Measurements from ENCODE around the gene GID8. TPM values are rescaled to one million over a fixed set of nuclear protein-coding genes. Genes with fewer than 3 reads are reported as not detected.

The GID8 gene
- total and polyA plus RNA-seq, 2 donors = 21.4 to 32.0 TPM

DNA sequence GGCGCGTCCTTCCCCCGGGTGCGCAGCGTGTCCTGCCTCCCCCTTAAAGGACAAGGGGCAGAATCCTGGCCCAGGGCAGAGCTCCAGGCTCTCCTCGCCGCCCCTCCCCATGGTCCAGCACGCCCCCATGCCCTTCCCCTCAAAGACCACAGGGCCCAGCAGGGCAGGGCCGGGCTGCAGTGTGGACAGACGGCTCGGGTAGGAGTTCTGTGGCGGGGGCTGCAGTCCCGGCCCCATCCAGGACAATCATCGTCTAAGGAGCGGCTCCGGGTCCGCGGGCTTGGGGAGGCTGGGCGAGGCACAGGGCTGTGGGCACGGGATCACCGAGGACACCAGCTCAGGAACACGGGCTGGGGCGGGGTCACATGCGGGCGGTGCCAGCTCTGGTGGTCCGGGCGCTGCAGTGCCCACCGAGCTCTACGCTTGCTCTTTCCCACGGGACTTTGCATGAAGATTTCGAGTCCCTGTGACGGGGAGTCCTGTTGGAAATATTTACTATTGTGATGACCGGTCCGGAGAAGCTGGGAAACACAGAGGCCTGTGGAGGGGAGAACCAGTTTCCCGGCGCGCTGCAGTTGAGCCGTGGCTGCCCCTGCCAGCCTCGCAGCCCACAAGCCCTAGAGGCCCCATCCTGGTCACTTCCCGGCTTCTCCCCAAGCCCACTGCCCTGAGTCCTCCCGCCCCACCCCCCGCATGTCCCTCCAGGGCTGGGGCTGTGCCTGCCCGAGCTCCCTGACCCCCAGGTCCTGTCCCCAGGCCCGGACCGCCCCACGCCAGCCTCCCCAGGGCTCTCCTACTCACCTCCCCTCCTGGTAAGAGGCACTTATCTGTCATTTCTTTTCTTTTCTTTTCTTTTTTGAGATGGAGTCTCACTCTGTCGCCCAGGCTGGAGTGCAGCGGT is 35.1 kb downstream of the GID8 start:
- WGBS = 14% methylated on average over 48 of the region's 48 CpGs
- no peak for DNase-seq (ENCODE audit: extremely low spot score)
- no peaks in the 10 kb centered on the region for H3K4me1 ChIP-seq (ENCODE audit: insufficient read depth)
- no peaks in the 10 kb centered on the region for H3K36me3 ChIP-seq (ENCODE audit: insufficient read depth)
- H3K4me3 ChIP-seq (ENCODE audit: low read depth, low read length) = no peak overlapping the region
- no peak overlapping the region for H3K27ac ChIP-seq (ENCODE audit: low read depth)

DNA sequence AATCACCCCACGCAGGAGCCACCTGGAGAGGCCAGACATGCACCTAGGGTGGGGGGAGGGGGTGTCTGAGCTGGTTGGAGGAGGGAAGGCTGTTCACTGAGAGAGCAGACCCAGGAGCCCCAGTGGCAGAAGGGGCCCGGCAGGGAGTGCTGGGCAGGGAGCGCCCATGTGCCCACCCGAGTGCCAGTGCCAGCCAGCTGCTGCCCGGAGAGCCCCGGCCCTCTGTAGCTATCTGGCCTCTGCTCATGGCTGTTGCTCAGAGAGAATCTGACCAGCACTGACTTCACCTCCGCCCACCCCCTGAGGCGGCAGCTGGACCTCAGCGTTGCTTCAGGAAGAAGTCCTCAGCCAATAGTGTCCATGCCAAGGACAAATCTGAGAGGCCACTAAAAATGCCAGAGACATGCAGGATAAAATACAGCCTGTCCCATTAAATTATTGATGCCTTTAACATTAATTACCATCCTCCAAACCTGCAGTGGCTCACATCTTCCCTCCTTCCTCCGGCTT is 37.4 kb downstream of the GID8 start:
- Histone ChIP-seq H3K4me1 (ENCODE audit: insufficient read depth) (no peaks in the 10 kb centered on the region), H3K36me3 (ENCODE audit: insufficient read depth) (no peaks in the 10 kb centered on the region), H3K27ac (ENCODE audit: low read depth) (no peak overlapping the region), H3K4me3 (ENCODE audit: low read depth, low read length) (no peak overlapping the region)
- WGBS = 51% methylated on average over 10 of the region's 10 CpGs
- DNase-seq (ENCODE audit: extremely low spot score) = no peak

DNA sequence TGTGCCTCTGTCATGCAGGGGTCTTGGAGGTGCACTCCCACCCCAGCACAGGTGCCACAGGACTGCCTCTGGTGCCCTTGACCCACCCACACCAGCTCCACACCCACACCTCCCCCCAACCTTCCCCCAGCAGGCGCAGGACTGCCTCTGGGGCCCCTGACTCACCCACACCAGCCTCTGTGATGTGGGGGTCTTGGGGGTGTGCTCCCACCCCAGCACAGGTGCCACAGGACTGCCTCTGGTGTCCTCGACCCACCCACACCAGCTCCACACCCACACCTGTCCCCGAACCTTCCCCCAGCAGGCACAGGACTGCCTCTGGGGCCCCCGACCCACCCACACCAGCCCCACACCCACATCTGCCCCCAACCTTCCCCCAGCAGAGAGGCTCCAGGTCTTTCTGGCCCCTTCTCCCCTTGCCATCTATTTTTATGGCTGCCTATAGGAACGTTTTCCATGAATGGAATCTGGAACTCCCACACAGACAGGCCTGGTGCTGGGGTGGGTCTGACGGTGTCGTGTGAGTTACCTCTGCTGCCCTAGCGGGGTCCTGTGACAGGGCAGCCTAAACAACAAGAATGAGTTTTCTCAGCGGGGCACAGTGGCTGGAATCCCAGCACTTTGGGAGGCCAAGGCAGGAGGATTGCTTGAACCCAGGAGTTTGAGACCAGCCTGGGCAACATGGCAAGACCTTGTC is 38.0 kb downstream of the GID8 start:
- no peak for DNase-seq (ENCODE audit: extremely low spot score)
- Histone ChIP-seq H3K27ac (ENCODE audit: low read depth) (no peak overlapping the region), H3K4me1 (ENCODE audit: insufficient read depth) (no peaks in the 10 kb centered on the region), H3K4me3 (ENCODE audit: low read depth, low read length) (no peak overlapping the region), H3K36me3 (ENCODE audit: insufficient read depth) (no peaks in the 10 kb centered on the region)
- WGBS = 50% methylated on average over 9 of the region's 9 CpGs

DNA sequence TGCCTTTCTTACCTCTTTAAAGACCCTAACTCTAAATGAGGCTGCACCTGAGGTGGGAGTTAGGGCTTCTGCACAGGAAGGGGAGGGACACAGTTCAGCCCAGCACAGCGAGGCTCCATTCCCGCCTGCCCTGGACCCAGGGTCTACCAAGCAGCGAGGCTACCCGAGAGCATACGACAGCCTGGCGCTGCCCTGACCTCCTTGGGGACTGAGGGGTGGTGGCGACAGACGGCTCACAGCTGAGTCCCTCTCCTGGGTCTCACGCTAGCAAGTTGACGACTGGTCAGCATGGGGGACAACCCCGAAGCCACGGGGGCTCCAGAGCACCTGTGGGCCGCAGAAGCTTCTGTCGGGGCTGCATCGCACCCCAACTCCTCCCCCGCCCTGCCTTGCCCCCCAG is 38.9 kb downstream of the GID8 start:
- 77% methylated on average over 16 of the region's 16 CpGs for WGBS
- H3K4me3 ChIP-seq (ENCODE audit: low read depth, low read length) = no peak overlapping the region
- H3K4me1 ChIP-seq (ENCODE audit: insufficient read depth) = no peaks in the 10 kb centered on the region
- no peak for DNase-seq (ENCODE audit: extremely low spot score)
- no peaks in the 10 kb centered on the region for H3K36me3 ChIP-seq (ENCODE audit: insufficient read depth)
- H3K27ac ChIP-seq (ENCODE audit: low read depth) = no peak overlapping the region

DNA sequence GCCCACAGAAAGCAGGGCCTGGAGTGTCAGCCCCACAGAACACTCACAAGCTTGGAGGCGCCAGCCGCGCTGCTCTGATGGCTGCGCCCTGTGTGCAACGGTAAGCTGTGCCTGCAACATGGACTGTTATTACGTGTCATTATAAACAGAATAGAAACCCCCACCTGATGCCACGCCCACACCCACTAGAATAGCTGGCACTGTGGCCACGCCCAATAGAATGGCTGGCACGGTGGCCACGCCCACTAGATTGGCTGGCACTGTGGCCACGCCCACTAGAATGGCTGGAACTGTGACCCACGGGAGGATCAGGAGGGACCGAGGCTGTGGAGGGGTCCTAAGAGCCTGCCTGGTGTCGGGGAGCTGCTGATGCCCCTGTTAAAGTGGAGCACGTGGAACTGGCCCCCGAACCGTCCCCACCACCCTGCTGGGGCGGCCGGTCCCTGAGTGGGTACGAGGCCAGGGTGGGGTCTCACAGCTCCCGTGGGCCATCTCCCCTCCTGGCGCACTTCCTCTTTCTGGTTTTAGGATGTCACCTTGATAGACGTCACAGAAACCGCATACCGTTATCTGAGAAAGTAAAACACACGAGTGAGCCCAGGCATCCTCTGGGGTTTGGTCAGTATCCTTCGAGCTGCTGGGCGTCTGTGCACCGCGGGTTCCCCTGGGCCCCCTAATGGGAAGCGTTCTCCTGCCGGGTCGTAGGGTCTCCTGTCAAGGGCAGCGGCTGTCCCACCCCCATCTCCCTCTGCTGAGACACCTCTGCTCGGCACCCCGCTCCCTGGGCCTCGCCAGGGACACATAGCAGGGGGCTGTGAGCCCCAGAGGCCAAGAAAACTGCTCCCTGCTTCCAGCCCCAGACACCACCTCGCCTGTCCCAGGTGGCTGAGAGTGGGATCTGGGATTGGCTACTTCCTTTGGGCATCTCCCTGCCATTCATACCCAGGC is 39.9 kb downstream of the GID8 start:
- H3K27ac ChIP-seq (ENCODE audit: low read depth) = no peak overlapping the region
- H3K36me3 ChIP-seq (ENCODE audit: insufficient read depth) = no peaks in the 10 kb centered on the region
- 63% methylated on average over 38 of the region's 38 CpGs for WGBS
- no peak for DNase-seq (ENCODE audit: extremely low spot score)
- no peak overlapping the region for H3K4me3 ChIP-seq (ENCODE audit: low read depth, low read length)
- H3K4me1 ChIP-seq (ENCODE audit: insufficient read depth) = no peaks in the 10 kb centered on the region

DNA sequence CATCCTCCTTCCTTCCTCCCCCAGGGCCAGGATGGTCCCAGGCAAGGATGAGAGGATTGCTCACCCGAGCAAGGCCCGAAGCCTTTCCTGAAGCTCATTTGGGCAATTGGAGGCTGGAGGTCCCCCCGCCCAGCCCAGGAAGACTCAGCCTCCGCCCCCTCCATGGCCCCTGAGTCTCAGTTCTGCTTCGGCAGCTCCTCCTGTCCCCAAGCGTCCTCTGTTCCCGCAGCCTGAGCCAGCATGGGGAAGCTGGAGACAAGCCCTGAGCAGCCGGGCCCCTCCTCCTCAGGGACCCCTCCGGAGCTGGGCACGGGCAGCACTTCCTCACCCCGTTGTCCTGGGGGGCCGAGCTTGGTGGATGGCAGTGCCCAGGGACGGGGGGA is 40.6 kb downstream of the GID8 start:
- no peak overlapping the region for H3K4me3 ChIP-seq (ENCODE audit: low read depth, low read length)
- DNase-seq (ENCODE audit: extremely low spot score) = no peak
- H3K36me3 ChIP-seq (ENCODE audit: insufficient read depth) = no peaks in the 10 kb centered on the region
- 52% methylated on average over 13 of the region's 13 CpGs for WGBS
- H3K4me1 ChIP-seq (ENCODE audit: insufficient read depth) = no peaks in the 10 kb centered on the region
- H3K27ac ChIP-seq (ENCODE audit: low read depth) = no peak overlapping the region

DNA sequence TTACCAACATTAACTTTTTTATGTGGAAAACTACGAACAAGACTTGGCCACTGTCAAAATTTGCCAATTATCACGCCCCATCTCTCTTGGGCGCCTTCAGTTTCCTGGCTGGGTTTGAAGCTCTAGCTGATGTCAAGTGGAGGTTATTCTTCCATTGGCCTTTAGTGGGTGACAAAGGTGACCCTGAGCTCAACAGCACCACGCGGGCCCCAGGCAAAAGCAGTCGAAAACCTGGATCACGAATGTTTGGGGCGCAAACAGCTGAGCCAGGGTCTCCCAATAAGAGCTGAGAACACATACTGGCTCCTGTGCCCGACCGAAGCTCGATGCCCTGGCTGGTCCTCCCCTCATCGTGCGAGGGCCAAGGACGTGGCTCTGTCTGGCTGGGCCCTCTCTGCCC is 41.4 kb downstream of the GID8 start:
- Histone ChIP-seq H3K4me3 (ENCODE audit: low read depth, low read length) (no peak overlapping the region), H3K36me3 (ENCODE audit: insufficient read depth) (no peaks in the 10 kb centered on the region), H3K27ac (ENCODE audit: low read depth) (no peak overlapping the region), H3K4me1 (ENCODE audit: insufficient read depth) (no peaks in the 10 kb centered on the region)
- no peak for DNase-seq (ENCODE audit: extremely low spot score)
- WGBS = 81% methylated on average over 14 of the region's 14 CpGs

DNA sequence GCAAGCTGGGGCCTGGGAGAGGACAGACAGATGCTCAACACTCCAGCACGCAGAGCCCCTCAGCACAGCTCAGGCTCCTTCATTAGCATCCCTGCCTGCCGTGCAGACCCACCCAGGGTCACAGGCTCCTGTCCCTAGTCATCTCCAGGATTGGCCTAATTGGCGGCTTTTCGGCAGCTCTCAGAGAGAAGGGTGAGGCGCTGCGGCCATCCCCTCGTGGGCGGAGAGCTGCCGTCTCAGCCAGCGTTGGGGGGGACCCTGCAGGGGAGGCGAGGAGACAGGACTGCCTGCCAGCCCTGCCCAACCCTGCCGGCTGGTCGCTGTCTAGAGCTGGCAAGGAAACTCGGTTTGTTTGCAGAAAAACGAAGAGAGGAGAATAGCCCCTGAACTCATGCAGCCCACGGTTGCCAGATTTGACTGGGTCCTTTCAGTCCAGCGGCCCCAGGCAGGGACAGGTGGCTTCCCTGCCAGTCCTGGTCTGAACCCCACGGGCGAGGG is 42.0 kb downstream of the GID8 start:
- Histone ChIP-seq H3K27ac (ENCODE audit: low read depth) (no peak overlapping the region), H3K36me3 (ENCODE audit: insufficient read depth) (no peaks in the 10 kb centered on the region), H3K4me1 (ENCODE audit: insufficient read depth) (no peaks in the 10 kb centered on the region), H3K4me3 (ENCODE audit: low read depth, low read length) (no peak overlapping the region)
- 11% methylated on average over 19 of the region's 19 CpGs for WGBS
- DNase-seq (ENCODE audit: extremely low spot score) = no peak

DNA sequence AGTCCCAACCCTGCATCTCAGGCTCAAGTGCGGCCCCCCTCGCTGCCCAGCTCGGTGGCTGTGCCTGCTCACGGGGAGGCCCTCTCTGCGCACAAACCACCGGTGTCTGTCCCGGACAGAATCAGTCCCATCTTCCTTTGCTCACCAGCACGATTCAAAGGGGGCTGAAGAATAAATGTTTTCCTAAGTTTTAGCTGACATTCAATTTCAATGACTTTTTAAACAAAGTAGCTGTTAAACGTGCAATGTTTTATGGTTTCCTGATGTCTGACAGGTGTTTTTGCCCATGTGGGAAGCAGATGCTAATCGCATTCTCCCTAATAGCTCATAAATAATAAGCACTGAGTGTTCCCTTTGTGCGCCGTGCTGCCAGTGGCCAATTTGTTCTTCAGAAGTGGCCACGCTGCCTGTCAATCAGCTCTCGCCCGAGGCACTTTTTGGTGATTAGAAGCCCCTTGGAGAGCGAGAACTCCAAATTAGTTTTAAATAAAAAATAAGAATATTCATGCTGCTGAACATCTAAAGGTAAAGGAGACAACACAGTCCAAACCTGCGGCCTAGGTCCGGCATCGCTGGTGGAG is 42.5 kb downstream of the GID8 start:
- WGBS = 40% methylated on average over 19 of the region's 19 CpGs
- Histone ChIP-seq H3K4me3 (ENCODE audit: low read depth, low read length) (no peak overlapping the region), H3K36me3 (ENCODE audit: insufficient read depth) (no peaks in the 10 kb centered on the region), H3K4me1 (ENCODE audit: insufficient read depth) (no peaks in the 10 kb centered on the region), H3K27ac (ENCODE audit: low read depth) (no peak overlapping the region)
- no peak for DNase-seq (ENCODE audit: extremely low spot score)

DNA sequence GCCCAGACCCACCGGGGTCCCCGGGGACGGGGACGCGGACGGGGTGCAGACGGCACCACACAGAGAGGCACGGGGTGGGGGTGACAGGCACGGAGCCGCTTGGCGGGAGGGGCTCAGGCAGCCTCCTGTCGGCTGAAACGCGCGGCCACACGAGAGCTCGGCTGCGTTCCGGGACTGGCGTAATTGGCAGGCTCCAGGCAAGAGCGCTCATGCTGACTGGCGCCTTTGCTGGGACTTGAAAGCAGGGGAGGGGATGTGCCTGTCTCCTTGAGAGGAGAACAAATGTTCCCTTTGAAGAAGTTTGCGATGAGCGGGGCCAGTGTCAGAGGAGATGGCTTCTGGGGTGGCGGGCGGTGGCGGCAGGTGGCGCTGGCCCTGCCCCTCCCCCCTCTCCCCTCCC is 43.0 kb downstream of the GID8 start:
- H3K27ac ChIP-seq (ENCODE audit: low read depth) = no peak overlapping the region
- no peaks in the 10 kb centered on the region for H3K36me3 ChIP-seq (ENCODE audit: insufficient read depth)
- no peak overlapping the region for H3K4me3 ChIP-seq (ENCODE audit: low read depth, low read length)
- H3K4me1 ChIP-seq (ENCODE audit: insufficient read depth) = no peaks in the 10 kb centered on the region
- no peak for DNase-seq (ENCODE audit: extremely low spot score)
- WGBS = 27% methylated on average over 28 of the region's 28 CpGs

DNA sequence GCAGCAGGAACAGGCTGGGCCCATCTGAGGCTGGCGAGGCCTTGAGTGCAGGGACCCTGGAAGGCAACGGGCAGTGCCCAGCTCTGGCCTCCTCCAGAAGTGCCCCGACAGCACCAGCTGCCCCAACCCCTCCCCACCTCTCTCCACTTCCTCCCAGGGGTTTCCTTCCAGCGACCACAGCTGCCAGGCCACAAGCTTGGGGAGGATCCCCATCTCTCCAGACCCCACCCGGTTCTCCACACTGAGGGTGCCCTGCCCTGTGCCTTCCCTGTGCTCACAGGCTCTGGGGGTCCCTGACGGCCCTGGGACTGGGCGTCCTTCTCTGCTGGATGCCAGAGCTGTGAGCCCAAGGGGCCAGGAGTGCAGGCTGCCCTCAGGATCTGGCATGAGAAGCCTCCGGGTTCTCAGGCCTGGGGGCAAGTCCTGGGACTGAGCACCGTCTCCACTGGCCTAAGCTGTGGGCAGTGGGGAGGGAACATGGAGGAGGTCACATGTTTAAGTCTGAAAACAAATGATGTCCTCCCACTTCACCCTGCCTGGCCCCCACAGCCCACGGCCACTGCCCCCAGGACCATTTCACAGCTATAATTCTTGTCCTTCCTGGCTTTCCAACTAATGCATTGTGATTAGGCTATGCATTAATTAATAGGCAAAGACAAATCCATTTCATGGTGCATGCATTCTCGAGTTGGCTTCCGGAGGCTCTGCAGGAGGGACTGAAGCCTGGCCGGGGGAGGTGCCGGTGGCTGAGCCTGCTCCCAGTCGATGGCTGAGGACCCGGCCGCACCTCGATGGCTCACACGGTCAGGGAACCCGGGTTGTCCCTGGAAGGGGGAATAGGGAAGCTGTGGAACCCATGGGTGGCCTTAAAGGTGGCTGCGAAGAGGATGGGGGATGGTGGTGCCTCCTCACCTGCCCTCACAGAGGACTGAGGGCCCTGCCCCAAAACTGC is 44.5 kb downstream of the GID8 start:
- 65% methylated on average over 20 of the region's 21 CpGs for WGBS
- no peak overlapping the region for H3K27ac ChIP-seq (ENCODE audit: low read depth)
- no peaks in the 10 kb centered on the region for H3K36me3 ChIP-seq (ENCODE audit: insufficient read depth)
- H3K4me3 ChIP-seq (ENCODE audit: low read depth, low read length) = no peak overlapping the region
- DNase-seq (ENCODE audit: extremely low spot score) = no peak
- H3K4me1 ChIP-seq (ENCODE audit: insufficient read depth) = no peaks in the 10 kb centered on the region

DNA sequence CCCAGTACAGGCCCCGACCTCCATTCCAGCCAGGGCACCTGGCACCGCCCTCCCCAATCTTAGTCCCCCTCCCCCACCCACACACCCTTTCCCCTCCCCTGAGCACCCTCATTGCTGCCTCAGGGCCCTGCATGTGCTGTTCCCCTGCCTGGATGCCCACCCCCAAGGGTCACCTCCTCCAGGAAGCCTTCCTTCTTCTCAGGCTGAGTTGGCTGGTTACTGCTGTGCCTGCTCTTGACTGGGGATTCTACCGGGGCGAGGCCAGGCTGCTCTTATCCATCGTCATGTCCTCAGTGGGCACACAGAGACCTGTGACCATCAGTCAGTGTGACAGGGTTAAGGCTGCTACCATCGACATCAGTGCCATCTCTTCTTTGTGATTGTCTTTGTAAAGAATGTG is 45.3 kb downstream of the GID8 start:
- Histone ChIP-seq H3K4me3 (ENCODE audit: low read depth, low read length) (no peak overlapping the region), H3K36me3 (ENCODE audit: insufficient read depth) (no peaks in the 10 kb centered on the region), H3K4me1 (ENCODE audit: insufficient read depth) (no peaks in the 10 kb centered on the region), H3K27ac (ENCODE audit: low read depth) (no peak overlapping the region)
- DNase-seq (ENCODE audit: extremely low spot score) = no peak
- 83% methylated on average over 6 of the region's 6 CpGs for WGBS

Data from urinary bladder (tissue), 4 donors.